ENCODE data around the gene ACP2.

ACP2 gene

GRCh38 chr11:47269002-47269828, 20.6 kb upstream of the ACP2 start:
- peak; percentile 32 to 95 (median 90) for DNase-seq

GRCh38 chr11:47268448-47269001, 19.9 kb upstream of the ACP2 start:
- no peak for DNase-seq

- DNase-seq, result no peak
Measured at GRCh38 chr11:47267876-47268275, 19.3 kb upstream of the ACP2 start.

- DNase-seq, result no peak
Measured at GRCh38 chr11:47264521-47264920, 15.9 kb upstream of the ACP2 start.

- no peak for DNase-seq
Measured at GRCh38 chr11:47264119-47264518, 15.5 kb upstream of the ACP2 start.

- no peak for DNase-seq
Measured at GRCh38 chr11:47261291-47261800, 12.7 kb upstream of the ACP2 start.

GRCh38 chr11:47260366-47260765, 11.8 kb upstream of the ACP2 start:
- DNase-seq, result no peak

- peak in 2 of 14 donors; percentile 9 to 20 for DNase-seq
Measured at GRCh38 chr11:47259232-47259977, 10.8 kb upstream of the ACP2 start.

- no peak for DNase-seq
Measured at GRCh38 chr11:47258317-47258902, 9.8 kb upstream of the ACP2 start.

GRCh38 chr11:47257517-47258316, 9.1 kb upstream of the ACP2 start, which contains the start of gene NR1H3:
NR1H3 (plus strand) TSS chr11:47257996; CDS start chr11:47259217, 1,221 bp downstream.
- peak in 5 of 14 donors; percentile 44 to 80 (median 51) for DNase-seq

- no peak for DNase-seq
Measured at GRCh38 chr11:47257177-47257516, 8.5 kb upstream of the ACP2 start.

GRCh38 chr11:47256374-47256773, 7.8 kb upstream of the ACP2 start:
- DNase-seq, result no peak

- DNase-seq, result peak in 3 of 14 donors; percentile 9 to 70 (median 36)
Measured at GRCh38 chr11:47254386-47254785, 5.8 kb upstream of the ACP2 start.

GRCh38 chr11:47253660-47254059, 5.0 kb upstream of the ACP2 start:
- DNase-seq, result no peak

- DNase-seq, result no peak
Measured at GRCh38 chr11:47251751-47252150, 3.1 kb upstream of the ACP2 start.

- no peak for DNase-seq
Measured at GRCh38 chr11:47249378-47249715, 733 bp upstream of the ACP2 start.

- no peak for DNase-seq
Measured at GRCh38 chr11:47248304-47248663, 330 bp downstream of the ACP2 start.

- DNase-seq, result no peak
Measured at GRCh38 chr11:47247502-47247901, 1.1 kb downstream of the ACP2 start.

GRCh38 chr11:47245611-47246357, 2.8 kb downstream of the ACP2 start:
- no peak for DNase-seq

GRCh38 chr11:47244448-47245350, 3.9 kb downstream of the ACP2 start:
- peak in 1 of 14 donors; percentile 5 for DNase-seq
